G401 (cell line): ENCODE measurements around the gene TOMM34. TPM values are rescaled to one million over a fixed set of nuclear protein-coding genes. Genes with fewer than 3 reads are reported as not detected.

Source experiments
- DNase-seq: peaks from one replicate; pipeline ENCODE4 v3.0.0-alpha.2; 2015; ENCODE audit warnings: low spot score
- in situ Hi-C: cut with HindIII; loops from 2 replicates; pipeline ENCODE4 v1.10.0; 2016; ENCODE audit warnings: low sequenced_read_pairs, mixed read lengths
- total RNA-seq: library from RNA; depleted of rRNA; stranded (reverse); fragments of >200 nt; shearing (Covaris generic); gene quantifications from 2 replicates; pipeline ENCODE4 v1.2.3, GENCODE V29; 2014; rRNA removed

Gene TOMM34
- total RNA-seq, 1 experiment from 2014 or later = 42.0 TPM

DNA sequence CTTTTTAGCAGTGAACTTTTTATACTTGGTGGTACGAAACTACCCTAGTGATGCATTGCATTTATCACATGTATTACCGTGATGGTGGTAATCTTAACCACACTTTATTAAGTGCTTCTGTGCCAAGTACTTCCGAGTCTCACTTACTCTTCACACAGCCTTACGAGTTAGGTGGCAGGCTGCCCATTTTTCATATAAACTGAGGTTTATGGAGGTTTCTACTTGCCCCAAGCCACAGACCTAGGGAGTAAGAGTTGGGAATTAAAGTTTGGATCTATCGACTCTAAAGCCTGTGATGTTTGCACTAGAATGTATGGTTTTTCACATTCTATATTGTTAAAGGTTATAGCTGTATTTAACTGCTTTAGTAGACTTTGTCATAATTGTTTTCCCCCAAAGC lies 55.8 kb downstream of the TOMM34 start:
- in situ Hi-C loops = no loop called here
- no peak for DNase-seq

DNA sequence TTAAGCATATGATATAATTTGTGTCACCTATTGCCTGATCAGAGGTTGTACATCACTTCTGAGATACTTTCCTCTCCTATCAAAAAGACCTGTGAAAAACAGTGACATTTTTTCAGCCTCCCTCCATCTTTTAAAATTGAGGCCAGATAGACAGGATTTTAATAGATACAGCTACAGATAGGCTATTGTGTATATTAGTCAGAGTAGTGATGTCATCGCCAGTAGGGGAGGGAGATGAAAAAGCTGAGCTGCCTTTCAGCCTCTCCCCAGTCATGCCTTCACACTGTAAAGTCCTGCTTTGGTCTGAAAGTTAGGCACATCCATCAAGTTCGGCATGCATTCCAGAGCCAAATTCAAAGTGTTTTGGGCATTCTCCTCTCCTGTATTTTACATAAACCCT lies 58.2 kb downstream of the TOMM34 start:
- in situ Hi-C loops = no loop called here
- DNase-seq = no peak

DNA sequence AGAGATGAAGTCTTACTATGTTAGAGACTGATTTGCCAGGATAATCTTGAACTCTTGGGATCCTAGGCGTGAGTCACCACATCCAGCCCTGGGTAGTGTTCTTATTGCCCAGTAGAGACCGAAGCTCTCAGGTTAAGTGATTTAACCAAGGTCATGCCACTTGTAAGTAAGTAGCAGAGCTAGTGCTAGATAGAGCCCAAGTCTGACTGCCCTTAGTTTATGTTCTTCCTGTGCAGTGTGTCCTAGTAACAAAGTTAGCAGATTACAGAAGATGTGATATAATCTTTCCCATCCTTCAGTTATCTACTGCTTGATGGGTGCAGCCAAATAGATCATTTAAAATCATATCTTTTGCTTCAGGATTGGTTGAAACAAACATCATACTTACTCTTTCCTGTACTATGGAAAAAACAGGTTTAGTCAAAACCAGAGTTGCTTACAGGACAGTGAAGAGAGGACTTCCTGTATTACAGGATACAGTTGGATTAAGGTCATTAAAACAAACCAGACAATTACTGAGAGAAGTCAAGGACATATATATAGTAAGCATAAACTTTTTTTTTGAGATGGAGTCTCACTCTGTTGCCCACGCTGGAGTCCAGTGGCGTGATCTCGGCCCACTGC lies 59.9 kb downstream of the TOMM34 start:
- in situ Hi-C loops = no loop called here
- no peak for DNase-seq

DNA sequence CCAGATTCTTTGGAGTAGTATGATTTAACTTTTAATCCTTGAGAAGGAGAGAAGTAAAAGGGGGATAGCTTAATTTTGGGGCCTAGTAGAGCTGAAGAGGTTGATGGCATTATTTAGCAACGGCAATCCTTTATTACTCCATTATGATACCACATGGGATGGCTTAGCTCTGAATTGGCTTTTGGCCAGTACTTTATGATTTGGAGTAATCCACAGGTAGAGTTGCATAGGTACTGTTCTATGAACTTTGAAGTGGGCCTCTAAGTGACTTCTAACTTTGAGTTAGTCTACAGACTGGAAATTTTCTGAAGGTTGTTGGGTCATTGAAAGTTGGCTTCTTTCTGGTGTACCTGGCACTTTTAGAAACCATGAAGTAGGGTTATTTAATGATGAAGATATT lies 63.1 kb downstream of the TOMM34 start:
- in situ Hi-C loops = no loop called here
- DNase-seq = no peak

DNA sequence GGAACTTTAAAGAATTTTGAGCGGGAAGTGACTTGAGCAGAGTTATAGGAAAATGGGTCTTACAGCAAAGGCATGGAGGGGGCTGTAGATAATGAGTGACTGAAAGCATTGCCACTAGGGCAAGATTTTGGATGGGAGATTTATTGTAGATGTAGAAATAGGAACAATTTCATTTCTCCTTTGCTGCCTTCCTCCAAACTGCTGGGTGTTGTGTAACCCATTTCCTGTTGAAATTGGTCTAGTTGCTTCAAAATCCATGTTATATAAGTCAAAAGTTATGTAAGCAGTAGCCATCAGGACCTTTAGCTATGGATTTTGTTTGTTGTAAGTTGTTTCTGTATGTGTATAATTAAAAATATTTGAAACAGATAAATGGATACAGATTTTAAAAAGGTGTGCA lies 63.6 kb downstream of the TOMM34 start:
- in situ Hi-C loops = no loop called here
- DNase-seq = no peak

DNA sequence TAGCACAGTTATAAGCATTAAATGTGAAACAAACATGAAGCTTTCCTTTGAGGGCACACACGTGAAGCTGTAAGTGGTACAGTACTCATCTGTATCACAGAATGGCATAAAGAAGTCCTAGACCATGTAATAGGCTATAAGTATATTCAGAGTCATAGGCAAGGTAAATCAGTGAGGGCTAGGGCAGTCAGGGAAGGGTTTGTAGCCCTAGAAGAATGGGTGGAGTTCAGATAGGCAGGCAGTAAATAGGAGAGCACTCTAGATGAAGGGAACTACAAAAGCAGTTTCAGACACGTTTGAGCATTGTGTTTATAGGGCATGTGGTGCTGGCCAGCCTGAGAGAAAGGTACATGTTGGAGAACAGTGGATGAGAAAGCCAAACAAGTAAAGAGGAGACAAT lies 65.2 kb downstream of the TOMM34 start:
- no peak for DNase-seq
- in situ Hi-C loops = no loop called here

Other genes with a start within 250 kb of the TOMM34 start
- gene CCN5, start 245.0 kb downstream of the TOMM34 start, total RNA-seq = 0.17 TPM in 1 of 2 replicates, not detected in the other
- gene KCNK15, start 214.5 kb downstream of the TOMM34 start, total RNA-seq = 17.9 TPM in 2 replicates
- gene RIMS4, start 149.9 kb downstream of the TOMM34 start, total RNA-seq = 8.3 and 10.9 TPM in 2 replicates
- gene YWHAB, start 74.7 kb downstream of the TOMM34 start, total RNA-seq = 96.3 and 138 TPM in 2 replicates
- 3.7 and 11.4 TPM in 2 replicates for gene PABPC1L, start 50.3 kb downstream of the TOMM34 start, total RNA-seq
- gene STK4, start 6.1 kb upstream of the TOMM34 start, total RNA-seq = 9.3 and 11.1 TPM in 2 replicates
- not detected in 2 replicates for gene KCNS1, start 140.7 kb upstream of the TOMM34 start, total RNA-seq
- gene WFDC5, start 154.8 kb upstream of the TOMM34 start, total RNA-seq = not detected in 2 replicates
- not detected in 2 replicates for gene WFDC12, start 164.1 kb upstream of the TOMM34 start, total RNA-seq
- gene PI3, start 214.5 kb upstream of the TOMM34 start, total RNA-seq = not detected in 2 replicates
- gene SEMG1, start 246.6 kb upstream of the TOMM34 start, total RNA-seq = not detected in 2 replicates